IgD-negative memory B cell (primary cell): ENCODE measurements around the gene CCDC152. TPM values are rescaled to one million over a fixed set of nuclear protein-coding genes. Genes with fewer than 3 reads are reported as not detected.

Experiments used
- H3K27ac Mint-ChIP-seq, 3 donors: one replicate each; pipeline ENCODE4 v1.8.0; 2020 to 2022; ENCODE audit warnings: mild to moderate bottlenecking in 3 of 3, mixed read lengths in 3 of 3, moderate library complexity in 1 of 3
- H3K27me3 Mint-ChIP-seq: one replicate; pipeline ENCODE4 v1.8.0; 2021; ENCODE audit warnings: mixed read lengths
- H3K36me3 Mint-ChIP-seq: one replicate; pipeline ENCODE4 v1.8.0; 2020; ENCODE audit warnings: mild to moderate bottlenecking, mixed read lengths
- H3K4me1 Mint-ChIP-seq, 3 donors: one replicate each; pipeline ENCODE4 v1.8.0; 2020 to 2022; ENCODE audit warnings: mixed read lengths in 3 of 3, mild to moderate bottlenecking in 1 of 3
- H3K4me3 Mint-ChIP-seq, 4 donors: one replicate each; pipeline ENCODE4 v1.8.0; 2020 to 2022; ENCODE audit warnings: mild to moderate bottlenecking in 4 of 4, mixed read lengths in 4 of 4, moderate library complexity in 3 of 4
- H3K9me3 Mint-ChIP-seq, 3 donors: one replicate each; pipeline ENCODE4 v1.8.0; 2020 to 2021; ENCODE audit warnings: mixed read lengths in 3 of 3, mild to moderate bottlenecking in 1 of 3
- polyA plus RNA-seq: library from polyadenylated mRNA; unstranded; fragments of 300-500 nt; fragmentation: Illumina TruSeq; gene quantifications from one replicate; pipeline ENCODE4 v1.2.3, GENCODE V29; 2021

Gene CCDC152
- polyA plus RNA-seq, 1 donor from 2014 or later: 1.2 TPM

DNA sequence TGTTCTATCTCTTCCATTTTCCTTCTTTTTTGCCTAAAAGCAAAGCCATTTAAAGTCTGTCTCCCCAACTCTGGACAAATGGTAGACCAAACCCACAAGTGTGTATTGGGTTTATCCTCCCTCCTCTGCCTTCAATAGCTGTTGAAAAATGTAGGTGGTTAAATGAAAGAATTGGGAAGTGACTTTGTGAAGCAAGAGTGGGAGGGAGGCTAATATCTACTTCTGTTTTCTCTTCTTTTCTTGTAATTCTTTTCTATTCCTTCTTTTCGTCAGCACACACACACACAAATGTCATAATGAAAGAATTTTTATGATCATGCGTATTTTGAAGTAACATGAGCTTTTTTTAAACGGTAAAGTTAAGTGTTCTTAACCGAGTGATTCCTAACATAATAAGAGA lies 3.8 kb downstream of the CCDC152 start:
- peaks cover 3% of the 10 kb centered on the region for H3K36me3 Mint-ChIP-seq
- no peak overlapping the region for H3K27ac Mint-ChIP-seq
- H3K9me3 Mint-ChIP-seq: no peaks in the 10 kb centered on the region
- no peak overlapping the region for H3K4me3 Mint-ChIP-seq
- peaks cover 1% of the 10 kb centered on the region for H3K27me3 Mint-ChIP-seq
- peaks cover 1 to 4% (median 4%) of the 10 kb centered on the region in 3 donors for H3K4me1 Mint-ChIP-seq

DNA sequence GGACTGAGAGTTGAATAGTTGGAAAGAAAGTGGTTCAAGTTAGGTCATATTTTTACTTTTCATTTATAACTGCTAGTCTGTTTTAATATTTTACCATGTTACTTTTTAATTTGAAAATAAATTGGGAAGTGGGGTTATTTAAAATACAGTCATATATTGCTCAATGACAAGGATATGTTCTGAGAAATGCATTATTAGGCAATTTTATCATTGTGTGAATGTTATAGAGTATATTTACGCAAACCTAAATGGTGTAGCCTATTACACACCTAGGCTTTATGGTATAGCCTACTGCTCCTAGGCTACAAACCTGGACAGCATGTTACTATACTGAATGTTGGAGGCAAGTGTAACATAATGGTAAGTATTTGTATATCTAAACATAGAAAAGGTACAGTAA lies 5.2 kb downstream of the CCDC152 start:
- Mint-ChIP-seq H3K27me3 (peaks cover 1% of the 10 kb centered on the region), H3K9me3 (no peaks in the 10 kb centered on the region), H3K4me3 (no peak overlapping the region), H3K36me3 (peaks cover 3% of the 10 kb centered on the region), H3K4me1 (peaks cover 1 to 4% (median 4%) of the 10 kb centered on the region in 3 donors), H3K27ac (no peak overlapping the region)

DNA sequence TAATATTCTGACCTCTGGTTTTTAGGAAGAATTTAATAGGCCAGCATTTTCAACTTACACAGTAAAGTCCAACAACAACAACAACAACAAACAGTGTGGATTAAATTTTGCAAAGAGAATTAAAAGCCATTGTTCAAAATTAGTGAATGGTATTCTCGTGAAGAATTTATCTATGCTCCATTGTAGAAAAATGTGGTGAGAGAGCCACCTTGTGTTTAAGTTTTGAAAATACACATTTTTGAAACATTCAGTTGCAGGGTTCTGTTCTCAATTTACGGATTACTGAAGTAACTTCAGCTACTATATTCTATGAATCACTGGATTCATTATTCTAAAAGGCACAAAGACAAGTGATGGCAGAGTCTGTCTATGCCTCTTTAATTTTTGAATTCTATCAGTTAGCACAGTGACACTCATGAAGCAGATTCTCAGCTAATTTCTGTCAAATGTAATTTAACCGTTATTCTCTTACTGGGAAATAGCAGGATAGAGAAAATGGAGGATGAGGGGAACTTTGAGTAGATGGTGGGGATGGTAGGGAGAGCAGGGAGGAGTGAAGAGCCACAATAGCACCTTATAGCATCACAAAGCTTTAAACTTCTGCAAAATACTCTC lies 11.0 kb downstream of the CCDC152 start:
- H3K36me3 Mint-ChIP-seq: peaks cover 3% of the 10 kb centered on the region
- no peak overlapping the region for H3K4me3 Mint-ChIP-seq
- H3K4me1 Mint-ChIP-seq: no peaks in the 10 kb centered on the region
- no peaks in the 10 kb centered on the region for H3K9me3 Mint-ChIP-seq
- H3K27ac Mint-ChIP-seq: no peak overlapping the region
- peaks cover 1% of the 10 kb centered on the region for H3K27me3 Mint-ChIP-seq

DNA sequence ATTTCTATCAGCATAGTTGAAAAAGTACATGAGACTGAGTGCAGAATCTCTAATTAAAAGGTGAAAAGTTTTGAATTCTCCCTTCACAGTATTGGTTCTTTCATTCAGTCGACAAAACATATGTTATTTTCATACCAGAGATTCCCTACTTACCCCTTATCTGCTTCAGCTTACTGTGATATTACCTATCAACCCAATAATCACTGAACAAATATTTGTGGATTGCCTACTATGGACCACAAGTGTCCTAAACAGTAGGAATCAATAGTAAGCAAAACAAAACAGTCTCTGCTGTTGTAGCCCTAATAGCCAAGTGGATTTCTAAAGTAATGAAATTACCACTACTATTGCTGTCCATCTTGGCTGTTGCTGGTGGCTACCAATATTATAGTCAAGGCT lies 11.5 kb downstream of the CCDC152 start:
- Mint-ChIP-seq H3K27ac (no peak overlapping the region), H3K36me3 (peaks cover 3% of the 10 kb centered on the region), H3K4me3 (no peak overlapping the region), H3K27me3 (peaks cover 1% of the 10 kb centered on the region), H3K9me3 (no peaks in the 10 kb centered on the region), H3K4me1 (no peaks in the 10 kb centered on the region)

DNA sequence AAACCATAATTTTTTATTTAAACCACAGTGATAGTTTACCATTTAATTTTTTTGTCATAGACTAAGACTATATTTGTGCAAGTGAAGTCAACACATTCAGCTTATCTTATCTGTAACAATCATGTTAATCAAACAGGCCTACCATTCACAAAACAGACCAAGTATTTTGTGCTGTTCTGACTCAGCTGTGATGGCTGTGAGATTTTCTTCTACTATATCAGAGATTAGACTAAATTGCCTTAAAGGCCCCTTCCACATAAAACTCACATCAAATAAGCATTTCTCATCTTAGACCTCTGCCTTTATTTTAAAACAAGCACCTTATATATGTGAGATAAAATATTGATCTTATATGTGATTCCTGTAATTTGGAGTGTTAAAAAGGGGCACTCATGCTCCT lies 13.4 kb downstream of the CCDC152 start:
- H3K4me1 Mint-ChIP-seq: no peaks in the 10 kb centered on the region
- peaks cover 3% of the 10 kb centered on the region for H3K36me3 Mint-ChIP-seq
- H3K9me3 Mint-ChIP-seq: no peaks in the 10 kb centered on the region
- peaks cover 1% of the 10 kb centered on the region for H3K27me3 Mint-ChIP-seq
- no peak overlapping the region for H3K4me3 Mint-ChIP-seq
- H3K27ac Mint-ChIP-seq: no peak overlapping the region

DNA sequence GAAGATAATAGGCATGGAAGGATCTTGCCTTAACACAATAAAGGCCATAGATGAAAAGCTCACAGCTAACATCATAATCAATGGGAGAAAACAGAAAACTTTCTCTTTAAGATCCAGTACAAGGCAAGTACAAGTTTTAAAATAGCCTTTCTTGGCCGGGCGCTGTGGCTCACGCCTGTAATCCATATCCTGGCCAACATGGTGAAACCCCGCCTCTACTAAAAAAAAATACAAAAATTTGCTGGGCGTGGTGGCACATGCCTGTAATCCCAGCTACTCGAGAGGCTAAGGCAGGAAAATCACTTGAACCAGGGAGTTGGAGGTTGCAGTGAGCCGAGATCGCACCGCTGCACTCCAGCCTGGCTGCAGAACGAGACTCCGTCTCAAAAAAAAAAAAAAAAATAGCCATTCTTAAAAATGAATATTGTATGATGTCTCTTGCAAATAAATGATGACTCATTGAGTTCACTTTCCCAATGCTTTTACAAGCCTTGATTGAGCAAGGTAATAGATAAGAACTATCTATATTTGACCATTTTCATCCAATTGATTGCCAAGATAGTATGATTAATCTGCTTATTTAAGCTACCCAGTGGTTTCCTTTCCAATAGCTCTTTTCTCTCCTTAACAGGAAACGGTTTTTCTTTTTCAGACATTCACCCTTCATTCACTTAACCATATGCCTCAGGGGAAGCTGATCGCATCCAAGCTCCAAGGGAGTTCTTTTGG lies 15.8 kb downstream of the CCDC152 start:
- Mint-ChIP-seq H3K9me3 (no peaks in the 10 kb centered on the region), H3K27ac (no peak overlapping the region), H3K27me3 (peaks cover 1% of the 10 kb centered on the region), H3K4me1 (no peaks in the 10 kb centered on the region), H3K36me3 (no peaks in the 10 kb centered on the region), H3K4me3 (no peak overlapping the region)

DNA sequence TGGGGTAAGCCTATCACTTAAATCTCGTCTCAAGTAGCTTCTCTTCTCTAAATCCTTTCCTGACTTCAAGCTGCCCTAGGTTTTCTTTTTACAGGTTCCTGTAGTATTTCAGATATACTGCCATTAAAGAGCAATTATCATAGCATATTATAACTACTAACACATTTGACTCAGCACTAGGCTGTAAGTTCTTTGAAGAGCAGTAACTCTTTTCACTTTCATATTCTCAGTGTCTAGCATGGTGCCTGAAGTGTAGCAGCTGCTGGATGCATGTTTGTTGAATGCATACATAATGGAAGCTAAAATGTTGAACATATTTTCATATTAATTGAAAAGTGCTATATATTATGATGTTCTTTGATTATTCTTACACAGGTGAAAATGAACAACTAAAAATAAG lies 22.5 kb downstream of the CCDC152 start:
- no peaks in the 10 kb centered on the region for H3K36me3 Mint-ChIP-seq
- no peaks in the 10 kb centered on the region for H3K4me1 Mint-ChIP-seq
- peaks cover 1% of the 10 kb centered on the region for H3K27me3 Mint-ChIP-seq
- peaks cover 0 to 1% (median 0%) of the 10 kb centered on the region in 3 donors for H3K9me3 Mint-ChIP-seq
- H3K27ac Mint-ChIP-seq: no peak overlapping the region
- no peak overlapping the region for H3K4me3 Mint-ChIP-seq

DNA sequence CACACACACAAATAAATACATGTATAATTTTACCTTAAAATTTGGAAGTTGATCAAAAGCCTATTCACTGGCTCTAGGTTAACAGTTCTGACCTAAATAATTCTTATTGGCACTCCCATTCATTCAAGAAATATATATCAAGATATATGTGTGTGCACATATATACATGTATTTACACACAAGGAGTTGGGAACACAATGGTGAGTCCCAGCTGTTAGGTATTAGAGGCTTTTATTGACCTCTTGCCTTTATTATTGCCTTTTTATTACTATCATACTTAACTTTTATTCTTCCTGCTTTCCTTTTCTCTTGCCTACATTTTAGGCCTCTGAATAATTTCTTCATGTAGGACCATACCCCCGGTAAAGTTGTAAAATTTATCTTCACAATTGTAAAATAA lies 25.0 kb downstream of the CCDC152 start:
- Mint-ChIP-seq H3K4me1 (no peaks in the 10 kb centered on the region), H3K27me3 (peaks cover 1% of the 10 kb centered on the region), H3K9me3 (peaks cover 2 to 16% (median 9%) of the 10 kb centered on the region in 3 donors), H3K4me3 (no peak overlapping the region), H3K36me3 (no peaks in the 10 kb centered on the region), H3K27ac (no peak overlapping the region)

DNA sequence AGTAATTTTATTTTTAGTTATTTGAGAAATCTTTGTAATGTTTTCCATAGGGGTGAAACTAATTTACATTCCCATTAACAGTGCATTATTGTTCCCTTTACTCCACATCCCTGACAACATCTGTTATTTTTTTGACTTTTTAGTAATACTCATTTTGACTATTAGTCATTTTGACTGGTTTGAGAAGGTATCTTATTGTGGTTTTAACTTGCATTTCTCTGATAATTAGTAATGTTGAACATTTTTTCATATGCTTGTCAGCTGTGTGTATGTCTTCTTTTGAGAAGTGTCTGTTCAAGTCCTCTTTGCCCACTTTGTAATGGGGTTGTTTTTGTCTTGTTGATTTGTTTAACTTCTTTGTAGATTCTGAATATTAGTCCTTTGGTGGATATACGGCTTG lies 27.5 kb downstream of the CCDC152 start:
- no peaks in the 10 kb centered on the region for H3K4me1 Mint-ChIP-seq
- H3K27me3 Mint-ChIP-seq: peaks cover 1% of the 10 kb centered on the region
- H3K27ac Mint-ChIP-seq: no peak overlapping the region
- H3K4me3 Mint-ChIP-seq: no peak overlapping the region
- peaks cover 11 to 27% (median 13%) of the 10 kb centered on the region in 3 donors for H3K9me3 Mint-ChIP-seq
- no peaks in the 10 kb centered on the region for H3K36me3 Mint-ChIP-seq

DNA sequence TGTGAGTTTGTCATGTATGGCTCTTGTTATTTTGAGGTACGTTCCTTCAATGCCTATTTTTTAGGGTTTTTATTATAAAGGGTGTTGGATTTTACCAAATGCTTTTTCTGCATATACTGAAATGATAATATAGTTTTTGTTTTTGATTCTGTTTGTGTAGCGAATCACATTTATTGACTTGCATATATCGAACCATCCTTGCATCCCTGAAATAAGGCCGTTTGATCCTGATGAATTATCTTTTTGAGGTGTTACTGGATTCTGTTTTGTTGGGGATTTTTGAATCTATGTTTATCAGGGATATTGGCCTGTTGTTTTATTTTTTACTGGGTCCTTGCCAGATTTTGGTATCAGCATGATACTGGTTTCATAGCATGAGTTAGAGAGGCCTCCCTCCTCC lies 29.1 kb downstream of the CCDC152 start:
- Mint-ChIP-seq H3K4me3 (no peak overlapping the region), H3K9me3 (peaks cover 11 to 27% (median 15%) of the 10 kb centered on the region in 3 donors), H3K4me1 (no peaks in the 10 kb centered on the region), H3K27me3 (peaks cover 1% of the 10 kb centered on the region), H3K36me3 (no peaks in the 10 kb centered on the region), H3K27ac (no peak overlapping the region)

DNA sequence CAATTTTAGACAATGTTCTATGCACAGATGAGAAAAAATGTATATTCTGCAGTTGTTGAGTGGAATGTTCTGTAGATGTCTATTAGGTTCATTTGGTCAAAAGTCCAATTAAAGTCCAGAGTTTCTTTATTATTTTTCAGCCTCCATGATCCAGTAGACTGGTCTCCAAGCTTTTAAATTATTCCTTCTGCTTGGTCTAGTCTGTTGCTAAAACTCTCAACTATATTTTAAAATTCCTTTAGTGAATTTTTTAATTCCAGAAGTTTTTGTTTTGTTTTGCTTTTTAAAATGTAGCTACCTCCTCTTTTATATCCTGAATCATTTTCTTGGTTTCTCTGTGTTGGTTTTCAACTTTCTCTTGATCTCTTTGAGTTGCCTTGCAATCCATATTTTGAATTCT lies 30.5 kb downstream of the CCDC152 start:
- peaks cover 11 to 27% (median 16%) of the 10 kb centered on the region in 3 donors for H3K9me3 Mint-ChIP-seq
- H3K27me3 Mint-ChIP-seq: peaks cover 1% of the 10 kb centered on the region
- peaks cover 3% of the 10 kb centered on the region for H3K36me3 Mint-ChIP-seq
- H3K27ac Mint-ChIP-seq: no peak overlapping the region
- no peak overlapping the region for H3K4me3 Mint-ChIP-seq
- no peaks in the 10 kb centered on the region for H3K4me1 Mint-ChIP-seq

DNA sequence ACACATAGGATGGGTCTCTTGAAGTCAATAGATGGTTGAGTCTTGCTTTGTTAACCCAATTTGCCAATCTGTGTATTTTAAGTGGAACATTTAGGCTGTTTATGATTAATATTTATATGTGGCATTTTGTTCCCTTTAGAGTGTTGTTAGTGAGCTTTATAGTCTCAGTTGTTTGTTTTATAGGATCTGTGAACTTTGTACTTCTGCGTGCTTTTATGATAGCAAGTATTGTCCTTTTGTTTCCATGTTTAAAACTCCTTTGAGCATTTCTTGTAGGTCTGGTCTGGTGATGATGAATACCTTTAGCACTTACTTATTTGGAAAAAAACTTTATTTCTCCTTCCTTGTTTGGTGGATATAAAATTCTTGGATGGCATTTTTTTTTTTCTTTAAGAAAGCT lies 31.2 kb downstream of the CCDC152 start:
- H3K27ac Mint-ChIP-seq: no peak overlapping the region
- peaks cover 11 to 27% (median 17%) of the 10 kb centered on the region in 3 donors for H3K9me3 Mint-ChIP-seq
- H3K27me3 Mint-ChIP-seq: no peaks in the 10 kb centered on the region
- H3K36me3 Mint-ChIP-seq: peaks cover 3% of the 10 kb centered on the region
- no peaks in the 10 kb centered on the region for H3K4me1 Mint-ChIP-seq
- peak overlapping the region in 1 of 4 donors; percentile 29 for H3K4me3 Mint-ChIP-seq

DNA sequence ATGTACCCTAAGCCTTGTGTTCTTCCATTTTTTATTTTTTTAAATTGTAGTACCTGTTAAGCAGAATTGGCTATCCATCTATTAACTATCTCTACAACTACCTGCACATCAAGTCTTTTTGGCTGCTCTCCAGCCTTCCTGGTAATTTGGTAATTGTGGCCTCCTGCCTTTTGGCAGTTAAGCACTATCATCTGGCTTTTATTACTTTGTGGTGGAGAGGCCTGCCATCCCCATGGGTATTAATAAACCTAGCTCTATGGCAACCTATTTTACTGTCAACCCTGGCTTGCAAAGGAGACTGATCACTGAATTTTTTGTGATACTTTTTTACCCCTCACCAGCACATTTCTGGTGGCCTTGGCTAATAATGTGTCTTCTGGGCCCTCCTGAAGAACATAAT lies 34.5 kb downstream of the CCDC152 start:
- H3K27ac Mint-ChIP-seq: no peak overlapping the region
- H3K9me3 Mint-ChIP-seq: peaks cover 6 to 17% (median 15%) of the 10 kb centered on the region in 3 donors
- peaks cover 3% of the 10 kb centered on the region for H3K36me3 Mint-ChIP-seq
- H3K27me3 Mint-ChIP-seq: no peaks in the 10 kb centered on the region
- H3K4me1 Mint-ChIP-seq: no peaks in the 10 kb centered on the region
- no peak overlapping the region for H3K4me3 Mint-ChIP-seq

DNA sequence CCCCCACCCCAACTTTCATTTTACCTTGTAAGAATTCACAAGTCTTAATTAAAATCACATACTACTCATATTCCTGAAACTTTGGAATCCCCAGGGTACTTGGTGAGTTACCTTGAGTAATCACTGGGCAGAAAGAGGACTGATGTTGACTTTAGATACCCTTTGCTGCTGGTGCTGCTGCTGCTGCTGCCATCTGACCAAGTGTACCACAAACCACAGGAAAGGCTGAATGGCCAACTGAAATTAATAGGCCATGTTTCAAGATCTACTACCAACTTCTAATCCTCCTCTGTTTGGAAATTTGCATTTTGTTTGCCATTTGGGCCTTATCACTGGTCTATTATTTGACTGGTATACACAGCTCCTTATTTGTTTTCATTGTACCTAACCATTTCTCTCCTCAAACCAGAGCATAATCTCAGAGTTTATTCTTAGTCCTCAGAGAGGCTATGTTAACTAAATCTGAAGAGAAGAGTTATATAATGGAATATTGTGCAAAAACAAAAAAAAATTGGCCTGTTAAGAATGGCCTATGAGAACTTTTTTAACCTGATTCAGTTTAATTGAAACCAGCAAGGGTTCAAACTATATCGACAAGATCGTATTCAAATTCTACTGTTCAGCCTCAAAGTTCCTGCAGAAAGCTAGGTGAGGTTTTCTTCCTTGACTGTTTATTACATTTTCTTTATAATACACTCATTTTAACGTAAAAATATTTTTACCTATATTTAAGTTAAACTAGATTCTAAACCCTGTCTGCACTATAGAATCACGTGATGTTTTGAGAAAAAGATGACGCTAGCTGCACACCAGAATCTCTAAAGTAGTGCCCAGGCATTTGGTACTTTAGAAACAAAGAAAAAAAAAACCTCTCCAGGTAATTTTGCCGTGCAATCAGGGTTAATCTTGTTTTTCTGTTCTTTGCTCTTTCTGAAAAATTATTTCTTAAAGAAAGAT lies 41.9 kb downstream of the CCDC152 start:
- H3K4me1 Mint-ChIP-seq: no peaks in the 10 kb centered on the region
- H3K9me3 Mint-ChIP-seq: peaks cover 0 to 5% (median 2%) of the 10 kb centered on the region in 3 donors

DNA sequence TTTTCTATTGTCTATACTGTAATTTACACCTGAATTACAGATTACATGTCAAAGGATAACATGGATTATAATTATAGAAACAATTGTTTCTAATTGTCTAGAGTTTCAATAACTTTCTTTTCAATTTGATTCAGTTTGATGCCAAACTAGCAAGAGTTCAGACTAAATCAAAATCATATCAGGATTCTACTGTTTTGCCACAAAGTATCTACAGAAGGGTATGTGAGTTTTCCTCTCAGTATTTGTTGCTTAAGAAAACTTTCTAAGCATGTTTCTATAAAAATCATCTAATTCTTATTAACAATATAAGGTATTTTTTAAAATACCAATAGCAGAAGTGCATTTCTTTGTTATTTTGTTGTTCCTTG lies 42.6 kb downstream of the CCDC152 start:
- H3K4me1 Mint-ChIP-seq: no peaks in the 10 kb centered on the region
- H3K27ac Mint-ChIP-seq: no peak overlapping the region
- H3K36me3 Mint-ChIP-seq: no peaks in the 10 kb centered on the region
- no peaks in the 10 kb centered on the region for H3K27me3 Mint-ChIP-seq
- no peak overlapping the region for H3K4me3 Mint-ChIP-seq
- H3K9me3 Mint-ChIP-seq: peaks cover 0 to 5% (median 2%) of the 10 kb centered on the region in 3 donors

More for the DNA sequence above, 41.9 kb downstream of the CCDC152 start:
- Mint-ChIP-seq H3K4me3 (no peak overlapping the region), H3K36me3 (no peaks in the 10 kb centered on the region), H3K27me3 (no peaks in the 10 kb centered on the region), H3K27ac (no peak overlapping the region)
